T-helper 1 cell (primary cell): Measurements from ENCODE around the gene ZFYVE28.

ENCODE experiments used
- DNase-seq, 5 donors: peaks; one replicate each; pipeline ENCODE4 v3.0.0-alpha.2; 2012 to 2020

The ZFYVE28 gene

GRCh38 chr4:2347190-2347589 is 71.3 kb downstream of the ZFYVE28 start:
- DNase-seq: no peak

- no peak for DNase-seq
These were observed 75.0 kb downstream of the ZFYVE28 start for GRCh38 chr4:2343476-2343875.

GRCh38 chr4:2341911-2342652 is 76.4 kb downstream of the ZFYVE28 start:
- no peak for DNase-seq

GRCh38 chr4:2341261-2341841 is 77.1 kb downstream of the ZFYVE28 start:
- DNase-seq: no peak

- DNase-seq: no peak
These were observed 78.0 kb downstream of the ZFYVE28 start for GRCh38 chr4:2340272-2341061.

GRCh38 chr4:2339458-2340271 is 78.8 kb downstream of the ZFYVE28 start:
- DNase-seq: no peak

GRCh38 chr4:2338754-2339457 is 79.5 kb downstream of the ZFYVE28 start:
- DNase-seq: no peak

GRCh38 chr4:2337896-2338295 is 80.5 kb downstream of the ZFYVE28 start:
- no peak for DNase-seq

- no peak for DNase-seq
These were observed 81.2 kb downstream of the ZFYVE28 start for GRCh38 chr4:2337131-2337723.

GRCh38 chr4:2336659-2337058 is 81.8 kb downstream of the ZFYVE28 start:
- DNase-seq: no peak

- DNase-seq: no peak
These were observed 82.7 kb downstream of the ZFYVE28 start for GRCh38 chr4:2335729-2336101.

- no peak for DNase-seq
These were observed 83.4 kb downstream of the ZFYVE28 start for GRCh38 chr4:2334826-2335728.

GRCh38 chr4:2333916-2334644 is 84.4 kb downstream of the ZFYVE28 start:
- DNase-seq: no peak

GRCh38 chr4:2333356-2333841 is 85.0 kb downstream of the ZFYVE28 start:
- no peak for DNase-seq

GRCh38 chr4:2332976-2333319 is 85.5 kb downstream of the ZFYVE28 start:
- no peak for DNase-seq

- no peak for DNase-seq
These were observed 86.1 kb downstream of the ZFYVE28 start for GRCh38 chr4:2332201-2332975.

GRCh38 chr4:2331519-2332200 is 86.8 kb downstream of the ZFYVE28 start:
- no peak for DNase-seq

- DNase-seq: no peak
These were observed 87.4 kb downstream of the ZFYVE28 start for GRCh38 chr4:2331043-2331420.
